NCI-H187 treated with DMSO at 0.1 percent for 48 hours (cell line): Measurements from ENCODE around the gene ITGB8.
"Not testable (repeated sequence)": the region's sequence is repeated elsewhere in the genome, so short reads cannot be mapped to it uniquely, and the experiment has no call there.

Experiments used
- DNase-seq: peaks from one replicate; lab custom pipeline; 2025; lab: John Stamatoyannopoulos, UW

ITGB8 gene

DNA sequence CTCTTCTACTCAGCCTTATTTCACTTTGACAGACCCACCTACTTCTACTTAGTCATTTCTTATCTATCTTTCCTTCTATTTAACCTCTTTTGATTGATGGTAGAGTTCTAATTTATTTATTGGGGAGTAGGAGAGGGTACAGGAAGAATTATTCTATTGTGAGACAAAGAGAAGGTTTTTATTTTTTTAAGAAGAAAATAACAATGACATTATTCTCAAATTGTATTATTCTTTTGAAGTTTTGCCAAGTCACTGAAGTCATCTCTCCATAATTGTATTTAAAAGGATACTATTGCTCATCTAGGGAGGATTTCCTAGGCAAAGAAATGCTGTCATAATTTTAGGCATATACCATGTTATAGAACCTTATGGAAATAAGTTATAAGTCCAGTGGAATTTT, 52.7 kb downstream of the ITGB8 start:
- no peak for DNase-seq

DNA sequence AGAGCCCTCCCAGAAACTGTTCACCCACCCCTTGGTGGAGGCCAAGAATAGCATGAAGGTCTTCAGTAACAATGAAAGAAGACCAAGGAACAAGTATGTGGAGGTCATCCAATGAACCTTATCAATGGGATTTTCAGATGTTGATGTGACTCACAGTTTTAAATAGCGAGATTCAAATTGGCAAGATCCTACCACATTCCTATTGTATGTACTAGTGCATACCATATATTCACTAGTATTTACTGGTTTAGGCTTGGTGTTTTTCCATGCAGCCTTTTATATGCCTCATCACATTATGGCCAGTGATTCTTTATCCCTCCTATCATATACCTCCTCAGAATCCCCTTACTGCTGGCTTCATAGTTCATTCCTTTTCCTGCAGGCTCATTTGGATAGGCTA, 54.4 kb downstream of the ITGB8 start:
- DNase-seq, result no peak

- DNase-seq, result no peak
Observed at GRCh38 chr7:20388084-20388483, 57.4 kb downstream of the ITGB8 start.

GRCh38 chr7:20389192-20389591, 58.5 kb downstream of the ITGB8 start:
- DNase-seq, result not testable (repeated sequence)

DNA sequence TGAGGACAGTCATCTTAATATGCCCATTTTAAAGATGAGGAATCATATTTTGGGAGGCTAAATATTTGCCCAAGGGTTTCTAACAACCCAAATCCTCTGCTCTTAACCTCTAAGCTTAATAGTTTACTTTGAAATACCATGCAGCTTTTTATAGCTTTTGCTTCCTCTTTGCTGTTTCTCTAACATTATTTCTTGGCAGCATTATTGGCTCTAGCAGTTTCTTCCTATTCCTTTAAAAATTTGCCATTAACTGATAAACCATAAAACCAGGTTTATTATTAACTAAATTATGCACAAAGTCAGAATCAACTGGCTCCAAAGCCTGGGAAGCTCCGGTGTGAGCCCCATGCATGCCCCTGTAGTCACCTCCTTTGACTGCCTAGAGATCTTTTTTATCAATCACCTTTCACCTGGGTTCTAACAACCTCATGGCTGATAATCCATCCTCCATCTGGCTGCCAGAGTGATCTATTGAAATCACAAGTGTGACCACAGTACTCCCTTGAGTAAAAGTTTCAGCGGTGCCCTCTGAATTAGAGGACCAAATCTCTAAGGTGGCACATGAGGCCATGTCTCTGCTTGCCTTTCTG, 62.4 kb downstream of the ITGB8 start:
- no peak for DNase-seq

DNA sequence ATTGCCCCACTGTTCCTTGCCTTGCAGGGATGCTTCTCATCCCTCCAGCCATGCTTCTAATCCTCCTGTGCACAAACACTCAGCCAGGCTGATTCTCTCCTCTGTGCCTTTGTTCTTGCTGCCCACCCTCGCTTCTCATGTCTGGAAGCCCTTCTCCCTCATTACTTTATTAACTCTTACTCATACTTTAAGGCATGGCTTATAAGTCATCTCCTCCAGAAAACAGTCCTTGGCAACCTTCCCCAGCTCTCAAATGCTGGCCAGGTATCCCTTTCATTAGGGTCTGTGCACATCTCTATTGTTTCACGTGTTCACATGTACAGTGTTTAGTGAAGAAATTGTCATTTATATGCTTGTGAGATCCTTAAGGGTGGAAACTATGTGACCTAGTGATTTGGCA, 62.9 kb downstream of the ITGB8 start:
- no peak for DNase-seq

DNA sequence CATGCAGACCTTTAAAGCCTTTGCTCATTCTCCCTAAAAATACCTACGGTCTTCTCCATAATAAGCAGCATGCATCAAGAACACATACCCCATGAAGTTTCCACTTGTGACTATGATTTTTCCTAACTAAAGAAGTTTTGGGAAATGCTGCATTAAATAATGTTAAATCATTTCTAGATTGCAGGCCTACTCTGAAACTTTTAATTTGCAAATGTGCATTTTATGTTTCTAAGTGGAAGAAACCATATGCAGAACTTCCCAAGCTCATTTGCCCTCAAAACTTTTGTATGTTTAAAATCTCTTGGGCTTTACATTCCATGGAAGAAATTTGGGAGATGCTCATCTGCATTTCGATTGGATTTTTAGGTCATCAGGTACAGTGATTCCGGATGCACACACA, 63.6 kb downstream of the ITGB8 start:
- DNase-seq, result no peak

GRCh38 chr7:20395104-20395503, 64.4 kb downstream of the ITGB8 start:
- no peak for DNase-seq

- DNase-seq, result no peak
Observed at GRCh38 chr7:20395511-20395910, 64.8 kb downstream of the ITGB8 start.

DNA sequence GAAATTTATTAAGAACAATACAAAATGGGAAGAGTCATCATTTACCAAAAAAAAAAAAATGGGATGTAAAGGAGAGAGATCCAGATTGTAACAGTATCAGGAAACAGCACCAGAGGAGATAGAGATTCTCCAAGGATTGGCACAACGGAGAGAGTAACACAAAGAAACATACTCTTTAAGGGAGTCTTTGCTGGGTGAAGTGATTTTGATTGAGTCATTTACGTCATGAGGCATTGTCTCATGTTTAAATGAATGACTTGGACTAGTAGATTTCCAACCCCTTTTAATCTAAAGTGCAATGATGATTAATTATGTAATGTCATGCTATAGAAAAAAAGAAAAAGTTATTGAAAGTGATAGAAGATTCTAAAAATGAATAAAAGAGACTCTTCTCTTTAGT, 68.8 kb downstream of the ITGB8 start:
- DNase-seq, result no peak

GRCh38 chr7:20401861-20402746, 71.4 kb downstream of the ITGB8 start:
- DNase-seq, result no peak

DNA sequence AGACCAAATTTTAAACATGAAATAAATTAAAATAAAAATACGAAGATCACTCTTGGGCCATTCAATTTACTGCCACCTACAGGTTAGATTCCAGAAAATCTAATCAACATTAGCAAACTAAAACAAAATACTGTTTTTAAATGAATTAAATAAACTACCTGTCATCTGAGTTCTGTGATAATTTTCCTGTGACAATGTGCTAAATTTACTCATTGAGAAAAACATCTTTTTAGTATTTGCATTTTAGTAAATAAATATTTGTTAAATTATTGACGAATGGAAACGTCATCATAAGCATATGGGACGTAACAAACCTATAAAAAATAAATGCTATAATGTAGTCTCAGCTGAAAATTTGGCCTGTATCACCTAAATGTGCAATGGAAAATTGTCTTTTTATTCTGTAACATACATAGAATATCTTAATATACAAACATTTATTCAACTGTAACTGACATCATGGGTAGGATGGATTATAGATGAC, 72.1 kb downstream of the ITGB8 start:
- no peak for DNase-seq

- no peak for DNase-seq
Observed at GRCh38 chr7:20403331-20403730, 72.6 kb downstream of the ITGB8 start.

DNA sequence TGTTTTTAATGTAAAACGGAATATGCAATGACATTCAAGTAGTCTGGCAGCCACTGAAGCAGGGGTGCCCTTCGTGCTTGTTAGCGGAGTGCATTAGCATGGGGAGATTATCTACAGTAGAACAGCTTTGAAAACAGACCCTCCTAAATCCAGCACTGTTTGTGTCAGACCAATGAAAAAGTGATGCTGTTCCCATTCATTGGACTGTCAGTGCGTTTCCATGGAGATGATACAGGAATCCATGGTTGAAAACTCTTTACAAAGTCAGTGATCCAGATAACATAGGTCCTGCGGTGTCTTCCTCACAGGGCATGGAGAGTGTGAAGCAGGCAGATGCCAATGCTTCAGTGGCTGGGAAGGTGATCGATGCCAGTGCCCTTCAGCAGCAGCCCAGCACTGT, 73.6 kb downstream of the ITGB8 start:
- no peak for DNase-seq

- peak; percentile 52 for DNase-seq
Observed at GRCh38 chr7:20407585-20408466, 77.1 kb downstream of the ITGB8 start.

GRCh38 chr7:20408467-20408826, 77.7 kb downstream of the ITGB8 start:
- DNase-seq, result no peak

GRCh38 chr7:20409961-20410360, 79.3 kb downstream of the ITGB8 start:
- no peak for DNase-seq

DNA sequence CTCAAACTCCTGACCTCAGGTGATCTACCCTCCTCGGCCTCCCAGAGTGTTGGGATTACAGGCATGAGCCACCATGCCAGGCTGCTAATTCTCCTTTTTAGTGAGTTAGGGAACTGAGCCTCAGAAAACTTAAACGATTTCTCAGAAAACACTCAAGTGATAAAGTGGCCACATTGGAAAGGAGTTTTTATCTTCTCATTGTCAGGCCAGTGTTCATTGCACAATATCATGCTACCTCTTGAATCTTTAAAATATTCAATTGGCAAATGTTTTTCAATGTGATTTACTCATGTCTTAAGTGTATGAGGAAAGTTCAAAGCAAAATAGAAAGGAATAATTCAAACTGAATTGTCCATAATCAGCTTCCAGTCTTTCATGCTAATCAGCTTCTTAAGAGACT, 80.7 kb downstream of the ITGB8 start:
- no peak for DNase-seq

GRCh38 chr7:20412032-20412431, 81.3 kb downstream of the ITGB8 start:
- no peak for DNase-seq

- DNase-seq, result no peak
Observed at GRCh38 chr7:20417260-20417659, 86.6 kb downstream of the ITGB8 start.

DNA sequence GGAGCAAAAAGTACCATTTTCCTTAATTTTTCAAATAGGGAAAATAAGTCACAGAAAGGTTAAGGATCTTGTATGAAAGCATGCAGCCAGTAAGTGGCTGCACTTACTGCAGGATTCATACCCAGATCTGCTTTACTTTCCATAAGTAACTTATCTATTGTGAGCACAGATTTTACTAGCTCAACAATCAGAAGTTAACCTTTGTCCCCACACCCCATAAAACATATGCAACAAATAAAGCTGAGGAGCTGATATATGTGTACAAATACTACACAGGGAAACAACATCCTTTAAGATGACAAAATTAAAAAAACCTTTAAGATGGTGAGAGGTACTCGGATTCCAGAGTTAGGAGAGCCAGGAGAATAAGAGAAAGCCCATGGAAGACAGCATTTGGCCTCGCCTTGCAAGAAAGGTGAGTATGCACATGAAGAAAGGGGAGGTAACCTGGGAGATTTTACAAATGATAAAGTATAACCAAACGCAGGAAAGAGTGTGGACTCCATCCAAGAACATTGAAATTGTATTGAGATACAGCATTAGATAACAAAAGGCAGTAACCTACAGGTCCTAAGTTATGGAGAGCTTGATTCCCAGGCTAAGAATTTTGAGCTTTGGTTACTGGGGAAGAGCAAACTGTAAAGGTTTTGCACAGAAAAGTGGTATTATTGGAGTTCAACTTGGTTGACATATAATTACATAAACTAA, 87.1 kb downstream of the ITGB8 start:
- no peak for DNase-seq

GRCh38 chr7:20424500-20424899, 93.8 kb downstream of the ITGB8 start:
- DNase-seq, result no peak
